ENCODE data around the gene SNCG. TPM values are rescaled to one million over a fixed set of nuclear protein-coding genes. Genes with fewer than 3 reads are reported as not detected.

SNCG gene
- total and polyA plus RNA-seq, 4 donors = 70.0 to 209 (median 98.4) TPM

GRCh38 chr10:86968271-86968993 lies 10.0 kb downstream of the SNCG start, which contains the start of gene ADIRF:
TSS of gene ADIRF (plus strand) at chr10:86968482. CDS start at chr10:86968545, 63 bp downstream.
- DNase-seq = peak; percentile 86 to 90
- 1% methylated on average over 57 to 59 of the region's 59 CpGs for WGBS, 2 donors
- Histone ChIP-seq H3K4me1 (ENCODE audit: control insufficient read depth in 1 of 2, insufficient read depth in 2 of 2, low read length in 2 of 2) (no peaks in the 10 kb centered on the region), H3K9me3 (ENCODE audit: control insufficient read depth, low read length) (no peaks in the 10 kb centered on the region), H3K4me3 (ENCODE audit: low read length in 2 of 2) (peak within 1 kb of the TSS; percentile 64 to 67), H3K27me3 (ENCODE audit: control insufficient read depth in 1 of 2, insufficient read depth in 2 of 2, low read length in 1 of 2) (no peaks in the 10 kb centered on the region), H3K27ac (ENCODE audit: low read depth in 1 of 2, low read length in 2 of 2) (peak within 1 kb of the TSS; percentile 87 to 92), H3K36me3 (ENCODE audit: control insufficient read depth in 1 of 2, insufficient read depth in 2 of 2, low read length in 1 of 2) (no peaks in the 10 kb centered on the region)
- peak; percentile 40 for ATAC-seq (ENCODE audit: low FRiP score)
- intact Hi-C loops (cut with DNase I) = no loop called here

GRCh38 chr10:86968994-86969355 lies 10.6 kb downstream of the SNCG start:
- H3K4me1 ChIP-seq (ENCODE audit: control insufficient read depth in 1 of 2, insufficient read depth in 2 of 2, low read length in 2 of 2) = no peaks in the 10 kb centered on the region
- no peaks in the 10 kb centered on the region for H3K36me3 ChIP-seq (ENCODE audit: control insufficient read depth in 1 of 2, insufficient read depth in 2 of 2, low read length in 1 of 2)
- no peaks in the 10 kb centered on the region for H3K27me3 ChIP-seq (ENCODE audit: control insufficient read depth in 1 of 2, insufficient read depth in 2 of 2, low read length in 1 of 2)
- WGBS, 2 donors = 6 to 7% methylated on average over 9 of the region's 9 CpGs
- DNase-seq (no peak), ATAC-seq (ENCODE audit: low FRiP score) (no peak)
- H3K27ac ChIP-seq (ENCODE audit: low read depth in 1 of 2, low read length in 2 of 2) = peak overlapping the region; percentile 87 to 92
- H3K9me3 ChIP-seq (ENCODE audit: control insufficient read depth, low read length) = no peaks in the 10 kb centered on the region
- intact Hi-C loops (cut with DNase I) = no loop called here
- H3K4me3 ChIP-seq (ENCODE audit: low read length in 2 of 2) = peak overlapping the region; percentile 64 to 67

GRCh38 chr10:86969421-86970041 lies 11.1 kb downstream of the SNCG start:
- WGBS, 2 donors = 9% methylated on average over 8 of the region's 8 CpGs

GRCh38 chr10:86970162-86970981 lies 12.0 kb downstream of the SNCG start:
- H3K27ac ChIP-seq (ENCODE audit: low read depth in 1 of 2, low read length in 2 of 2) = peak overlapping the region; percentile 87 to 92
- no peaks in the 10 kb centered on the region for H3K36me3 ChIP-seq (ENCODE audit: control insufficient read depth in 1 of 2, insufficient read depth in 2 of 2, low read length in 1 of 2)
- peak overlapping the region; percentile 64 to 72 for H3K4me3 ChIP-seq (ENCODE audit: low read length in 2 of 2)
- DNase-seq = peak; percentile 93 to 94
- H3K27me3 ChIP-seq (ENCODE audit: control insufficient read depth in 1 of 2, insufficient read depth in 2 of 2, low read length in 1 of 2) = no peaks in the 10 kb centered on the region
- WGBS, 2 donors = 1 to 4% methylated on average over 30 of the region's 30 CpGs
- no peaks in the 10 kb centered on the region for H3K4me1 ChIP-seq (ENCODE audit: control insufficient read depth in 1 of 2, insufficient read depth in 2 of 2, low read length in 2 of 2)
- H3K9me3 ChIP-seq (ENCODE audit: control insufficient read depth, low read length) = no peaks in the 10 kb centered on the region
- intact Hi-C loops (cut with DNase I) = loop anchor here in 1 of 2 donors (2.0 kb wide), 1 partner anchor 124 kb away; the partner anchor contains the start of genes GLUD1 and SHLD2
- ATAC-seq (ENCODE audit: low FRiP score) = peak; percentile 80

More at GRCh38 chr10:86969421-86970041, 11.1 kb downstream of the SNCG start:
- Histone ChIP-seq H3K27me3 (ENCODE audit: control insufficient read depth in 1 of 2, insufficient read depth in 2 of 2, low read length in 1 of 2) (no peaks in the 10 kb centered on the region), H3K36me3 (ENCODE audit: control insufficient read depth in 1 of 2, insufficient read depth in 2 of 2, low read length in 1 of 2) (no peaks in the 10 kb centered on the region), H3K27ac (ENCODE audit: low read depth in 1 of 2, low read length in 2 of 2) (peak overlapping the region; percentile 87 to 92), H3K9me3 (ENCODE audit: control insufficient read depth, low read length) (no peaks in the 10 kb centered on the region), H3K4me3 (ENCODE audit: low read length in 2 of 2) (peak overlapping the region; percentile 64 to 67), H3K4me1 (ENCODE audit: control insufficient read depth in 1 of 2, insufficient read depth in 2 of 2, low read length in 2 of 2) (no peaks in the 10 kb centered on the region)
- DNase-seq = peak in 1 of 2 donors; percentile 75
- intact Hi-C loops (cut with DNase I) = loop anchor here in 1 of 2 donors (2.0 kb wide), 1 partner anchor 125 kb away; the partner anchor contains the start of genes GLUD1 and SHLD2
- peak; percentile 0 for ATAC-seq (ENCODE audit: low FRiP score)

GRCh38 chr10:86970982-86971231 lies 12.5 kb downstream of the SNCG start:
- 0% methylated on average over 9 to 20 of the region's 20 CpGs for WGBS, 2 donors

GRCh38 chr10:86971232-86971991 lies 13.0 kb downstream of the SNCG start:
- WGBS, 2 donors = 3 to 4% methylated on average over 47 to 66 of the region's 66 CpGs
- DNase-seq (peak; percentile 93 to 97), ATAC-seq (ENCODE audit: low FRiP score) (peak; percentile 91)
- no peaks in the 10 kb centered on the region for H3K9me3 ChIP-seq (ENCODE audit: control insufficient read depth, low read length)
- H3K4me3 ChIP-seq (ENCODE audit: low read length in 2 of 2) = peak overlapping the region; percentile 1 to 64
- H3K27me3 ChIP-seq (ENCODE audit: control insufficient read depth in 1 of 2, insufficient read depth in 2 of 2, low read length in 1 of 2) = no peaks in the 10 kb centered on the region
- no peaks in the 10 kb centered on the region for H3K4me1 ChIP-seq (ENCODE audit: control insufficient read depth in 1 of 2, insufficient read depth in 2 of 2, low read length in 2 of 2)
- intact Hi-C loops (cut with DNase I) = loop anchor here in 1 of 2 donors (2.0 kb wide), 1 partner anchor 123 kb away; the partner anchor contains the start of genes GLUD1 and SHLD2
- peak overlapping the region; percentile 39 to 87 for H3K27ac ChIP-seq (ENCODE audit: low read depth in 1 of 2, low read length in 2 of 2)
- no peaks in the 10 kb centered on the region for H3K36me3 ChIP-seq (ENCODE audit: control insufficient read depth in 1 of 2, insufficient read depth in 2 of 2, low read length in 1 of 2)

More at GRCh38 chr10:86970982-86971231, 12.5 kb downstream of the SNCG start:
- Histone ChIP-seq H3K4me1 (ENCODE audit: control insufficient read depth in 1 of 2, insufficient read depth in 2 of 2, low read length in 2 of 2) (no peaks in the 10 kb centered on the region), H3K4me3 (ENCODE audit: low read length in 2 of 2) (peak overlapping the region; percentile 64 to 72), H3K27ac (ENCODE audit: low read depth in 1 of 2, low read length in 2 of 2) (peak overlapping the region; percentile 87 to 92), H3K9me3 (ENCODE audit: control insufficient read depth, low read length) (no peaks in the 10 kb centered on the region), H3K36me3 (ENCODE audit: control insufficient read depth in 1 of 2, insufficient read depth in 2 of 2, low read length in 1 of 2) (no peaks in the 10 kb centered on the region), H3K27me3 (ENCODE audit: control insufficient read depth in 1 of 2, insufficient read depth in 2 of 2, low read length in 1 of 2) (no peaks in the 10 kb centered on the region)
- DNase-seq (no peak), ATAC-seq (ENCODE audit: low FRiP score) (peak; percentile 47)
- intact Hi-C loops (cut with DNase I) = loop anchor here in 1 of 2 donors (2.0 kb wide), 1 partner anchor 124 kb away; the partner anchor contains the start of genes GLUD1 and SHLD2

GRCh38 chr10:86972613-86973380 lies 14.4 kb downstream of the SNCG start:
- Histone ChIP-seq H3K4me3 (ENCODE audit: low read length in 2 of 2) (no peak overlapping the region), H3K9me3 (ENCODE audit: control insufficient read depth, low read length) (no peaks in the 10 kb centered on the region), H3K4me1 (ENCODE audit: control insufficient read depth in 1 of 2, insufficient read depth in 2 of 2, low read length in 2 of 2) (no peaks in the 10 kb centered on the region), H3K36me3 (ENCODE audit: control insufficient read depth in 1 of 2, insufficient read depth in 2 of 2, low read length in 1 of 2) (no peaks in the 10 kb centered on the region), H3K27ac (ENCODE audit: low read depth in 1 of 2, low read length in 2 of 2) (peak overlapping the region; percentile 2 to 77), H3K27me3 (ENCODE audit: control insufficient read depth in 1 of 2, insufficient read depth in 2 of 2, low read length in 1 of 2) (no peaks in the 10 kb centered on the region)
- intact Hi-C loops (cut with DNase I) = no loop called here
- ATAC-seq (ENCODE audit: low FRiP score) = no peak
- DNase-seq = peak in 1 of 2 donors; percentile 67
- WGBS, 2 donors = 85 to 92% methylated on average over 11 of the region's 11 CpGs

Measured in aorta (tissue), 5 donors.